GM19043 (cell line): ENCODE measurements around the gene ZBTB34.

ENCODE experiments used
- ATAC-seq: cut with Tn5 transposase; IDR thresholded peaks from one replicate; pipeline ENCODE4 v1.9.1; 2021; ENCODE audit warnings: low read depth; ENCODE audit not compliant: unreplicated experiment

Gene ZBTB34

GRCh38 chr9:126874546-126875314 lies 14.3 kb downstream of the ZBTB34 start:
- ATAC-seq, result no peak

DNA sequence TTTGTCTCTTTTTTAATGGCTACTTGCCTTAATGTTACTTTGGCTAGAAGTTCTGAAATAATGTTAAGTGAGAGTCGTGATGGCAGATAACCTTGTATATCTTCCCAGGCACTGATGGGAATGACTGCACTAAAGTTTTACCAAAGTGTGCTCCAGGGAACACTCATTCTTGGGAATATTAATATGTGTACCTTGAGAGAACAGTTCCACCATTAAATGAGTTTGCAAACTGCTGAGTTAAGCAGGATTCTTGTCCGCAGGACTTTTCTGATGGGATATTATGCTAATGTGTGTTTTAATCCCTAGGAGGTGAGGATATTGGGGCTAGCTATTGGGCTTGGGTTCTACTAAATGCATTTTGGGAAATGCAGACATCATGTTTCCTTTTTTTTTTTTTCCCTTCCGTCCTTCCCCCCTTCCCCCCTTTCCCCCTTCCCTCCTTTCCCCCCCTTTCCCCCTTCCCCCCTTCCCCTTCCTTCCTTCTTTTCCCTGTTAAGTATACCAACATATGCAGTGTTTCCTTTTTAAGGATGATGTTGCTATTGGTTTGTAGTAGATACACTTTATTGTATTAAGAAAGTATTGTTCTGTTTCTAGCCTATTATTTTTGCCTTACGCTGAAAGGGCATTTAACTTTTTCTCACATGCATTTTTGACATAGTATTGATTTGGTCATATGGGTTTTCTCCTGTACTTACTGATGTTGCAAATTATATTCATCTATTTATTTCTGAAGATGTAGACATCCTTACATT lies 15.5 kb downstream of the ZBTB34 start:
- no peak for ATAC-seq

DNA sequence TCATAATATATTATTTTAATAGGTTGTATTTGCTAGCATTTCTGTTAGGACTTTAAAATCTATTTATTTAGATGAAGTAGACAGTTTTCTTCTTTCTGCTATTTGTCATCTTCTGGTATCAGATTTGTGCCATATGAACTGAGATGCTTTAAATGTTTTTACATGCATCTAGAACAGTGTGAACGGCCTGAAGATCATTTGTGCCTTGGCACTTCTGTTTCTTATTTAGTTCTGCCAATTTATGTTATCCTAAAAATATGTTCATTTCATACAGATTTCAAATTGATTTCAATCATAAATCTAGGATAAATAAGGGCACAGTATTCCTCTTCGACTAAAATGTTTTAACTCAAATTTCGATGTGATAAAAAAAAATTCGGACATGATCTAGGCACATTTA lies 16.1 kb downstream of the ZBTB34 start:
- ATAC-seq, result no peak

- ATAC-seq, result no peak
Observed at GRCh38 chr9:126877418-126877817, 17.0 kb downstream of the ZBTB34 start.

GRCh38 chr9:126879288-126879687 lies 18.8 kb downstream of the ZBTB34 start:
- no peak for ATAC-seq

GRCh38 chr9:126880226-126880946 lies 19.9 kb downstream of the ZBTB34 start:
- no peak for ATAC-seq

- no peak for ATAC-seq
Observed at GRCh38 chr9:126880947-126881332, 20.5 kb downstream of the ZBTB34 start.

GRCh38 chr9:126882746-126883145 lies 22.3 kb downstream of the ZBTB34 start:
- ATAC-seq, result no peak

DNA sequence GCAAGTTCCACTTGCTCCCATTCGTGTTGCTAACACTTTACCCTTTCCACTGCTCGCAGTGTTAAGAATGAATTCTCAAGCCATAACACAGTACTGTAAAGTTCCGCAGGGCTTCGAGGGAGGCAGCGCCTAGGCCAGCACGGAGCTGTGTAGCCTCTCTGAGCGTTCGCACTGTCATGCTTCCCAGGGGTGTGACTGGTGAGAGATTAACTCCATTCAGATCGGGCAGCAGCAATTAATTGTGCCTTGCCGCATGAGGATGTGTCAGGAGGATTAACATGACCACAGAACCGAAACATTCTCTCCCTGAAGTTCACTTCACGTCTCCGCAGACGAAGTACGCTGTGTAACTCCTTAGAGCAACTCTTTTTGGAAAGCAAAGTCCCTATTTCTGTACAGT lies 23.2 kb downstream of the ZBTB34 start:
- no peak for ATAC-seq

GRCh38 chr9:126885131-126885641 lies 24.7 kb downstream of the ZBTB34 start:
- no peak for ATAC-seq

DNA sequence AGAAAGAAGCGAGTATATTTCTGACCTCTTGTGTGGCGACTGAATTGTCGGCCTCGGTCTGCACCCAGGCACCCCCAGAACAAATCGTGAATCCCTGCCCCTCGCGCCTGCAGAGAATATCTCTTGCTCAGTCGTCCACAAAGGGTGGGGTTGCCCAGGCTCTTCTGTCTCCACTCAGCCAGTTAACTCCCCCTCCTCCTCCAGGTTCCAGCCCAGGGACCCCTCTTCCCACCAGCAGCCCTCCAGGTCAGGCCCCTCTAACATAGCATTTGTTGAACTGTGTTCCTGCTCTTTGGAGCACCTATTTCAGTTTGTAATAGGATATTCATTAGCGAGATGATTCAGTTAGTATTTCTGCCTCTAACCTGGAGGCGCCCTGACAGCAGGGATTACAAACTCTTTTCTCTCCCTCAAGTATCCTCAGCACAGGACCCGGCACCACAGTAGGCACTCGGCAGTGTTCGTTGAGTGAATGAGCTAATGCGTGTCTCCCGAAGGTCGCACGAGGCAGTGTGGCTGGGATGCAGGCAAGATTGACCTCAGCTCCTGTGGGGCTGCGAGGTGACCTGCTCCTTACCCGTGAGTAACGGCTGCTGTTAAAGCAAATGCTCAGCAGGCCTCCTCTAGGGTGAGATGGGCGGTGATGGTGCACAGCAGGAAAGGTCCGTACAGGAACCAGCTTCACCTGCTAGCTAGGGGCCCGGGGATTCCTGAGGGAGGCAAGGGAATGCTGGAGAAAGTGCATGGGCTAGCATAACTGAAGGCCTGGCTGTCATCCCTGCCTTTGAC lies 25.8 kb downstream of the ZBTB34 start:
- no peak for ATAC-seq

GRCh38 chr9:126886897-126887296 lies 26.5 kb downstream of the ZBTB34 start:
- no peak for ATAC-seq

GRCh38 chr9:126891676-126892075 lies 31.2 kb downstream of the ZBTB34 start:
- ATAC-seq, result no peak

- no peak for ATAC-seq
Observed at GRCh38 chr9:126893079-126893478, 32.6 kb downstream of the ZBTB34 start.

GRCh38 chr9:126894052-126894603 lies 33.7 kb downstream of the ZBTB34 start:
- ATAC-seq, result no peak

DNA sequence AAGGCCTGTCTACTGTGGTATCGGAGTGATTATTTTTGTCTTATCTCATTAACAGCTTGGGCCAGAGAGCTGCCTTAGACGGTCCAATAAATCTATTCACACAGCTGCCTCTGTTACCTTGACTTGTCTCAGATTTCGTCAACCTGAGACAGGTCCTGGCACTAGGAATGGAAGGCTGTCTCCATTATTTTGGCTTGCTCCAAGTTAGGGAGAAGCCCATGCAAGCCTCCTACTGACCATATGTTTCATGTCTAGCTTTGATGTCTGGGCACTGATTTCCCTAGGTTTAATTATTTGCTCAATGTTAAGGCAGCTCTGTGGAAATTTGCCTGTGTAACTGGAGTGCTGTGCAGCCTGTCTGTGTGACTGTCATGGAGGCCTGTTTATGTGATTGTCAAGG lies 41.8 kb downstream of the ZBTB34 start:
- no peak for ATAC-seq

GRCh38 chr9:126904586-126904985 lies 44.1 kb downstream of the ZBTB34 start:
- ATAC-seq, result no peak

GRCh38 chr9:126906091-126906490 lies 45.7 kb downstream of the ZBTB34 start:
- no peak for ATAC-seq

GRCh38 chr9:126907058-126907457 lies 46.6 kb downstream of the ZBTB34 start:
- ATAC-seq, result no peak
